Stimulated activated CD8-positive, alpha-beta memory T cell treated with anti-CD3 and anti-CD28 coated beads, Interleukin-4, amount 100 ng/mL, for 24 hours (primary cell): ENCODE measurements around the gene ISYNA1.

ENCODE experiments used
- DNase-seq: peaks from one replicate; pipeline ENCODE4 v3.0.0-alpha.2; 2020; ENCODE audit warnings: low read depth

ISYNA1 gene

DNA sequence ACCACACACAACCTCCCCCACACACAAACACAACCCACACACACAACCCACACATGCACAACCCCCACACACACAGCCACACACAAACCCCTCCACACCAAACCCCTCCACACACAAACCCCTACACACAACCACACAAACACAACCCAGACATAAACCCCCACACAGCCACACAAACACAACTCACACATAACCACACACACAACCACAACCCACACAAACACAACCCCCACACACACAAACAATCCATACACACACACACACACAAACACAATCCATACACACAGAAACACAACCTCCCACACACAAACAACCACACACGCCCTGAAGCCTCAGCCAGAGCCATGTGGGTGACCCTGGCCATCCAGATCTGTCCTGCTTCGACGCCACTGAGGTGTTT, 30.0 kb upstream of the ISYNA1 start:
- no peak for DNase-seq

DNA sequence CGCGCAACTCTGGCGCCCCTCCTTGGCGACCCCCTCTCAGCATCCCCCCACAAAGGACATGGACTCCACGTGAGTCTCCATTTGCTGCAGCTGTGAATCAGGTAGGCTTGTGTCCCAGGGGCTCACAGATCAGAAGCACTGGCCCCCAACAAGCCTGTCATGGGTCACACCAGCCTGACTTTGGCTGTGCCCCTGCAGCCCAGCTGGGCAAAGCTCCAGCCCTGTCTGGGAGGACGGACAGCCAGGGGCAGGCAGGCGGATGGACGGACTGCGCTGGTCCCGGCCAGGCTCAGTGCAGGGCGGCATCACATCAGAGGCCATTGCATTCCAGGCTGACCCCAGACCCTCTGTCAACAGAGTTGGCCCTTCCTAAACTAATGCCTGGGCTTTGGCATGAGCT, 28.4 kb upstream of the ISYNA1 start:
- DNase-seq, result no peak

DNA sequence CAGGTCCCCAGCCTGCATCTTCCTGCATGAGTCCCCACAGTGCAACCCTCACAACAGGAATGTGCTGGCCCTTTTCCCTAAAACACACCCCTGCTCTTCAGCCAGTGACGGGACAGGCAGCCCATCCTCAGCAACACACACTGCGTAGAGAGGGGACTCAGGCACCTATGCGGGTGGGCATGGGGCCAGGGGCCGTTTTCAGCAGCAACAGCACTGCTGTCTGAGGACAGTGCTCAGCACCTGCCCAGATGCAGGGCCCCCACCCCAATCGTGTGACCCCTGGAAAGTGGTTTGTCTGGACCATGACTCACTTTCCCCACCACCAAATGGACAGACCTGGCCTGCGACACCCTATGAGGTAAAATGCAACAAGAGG, 28.0 kb upstream of the ISYNA1 start:
- no peak for DNase-seq

DNA sequence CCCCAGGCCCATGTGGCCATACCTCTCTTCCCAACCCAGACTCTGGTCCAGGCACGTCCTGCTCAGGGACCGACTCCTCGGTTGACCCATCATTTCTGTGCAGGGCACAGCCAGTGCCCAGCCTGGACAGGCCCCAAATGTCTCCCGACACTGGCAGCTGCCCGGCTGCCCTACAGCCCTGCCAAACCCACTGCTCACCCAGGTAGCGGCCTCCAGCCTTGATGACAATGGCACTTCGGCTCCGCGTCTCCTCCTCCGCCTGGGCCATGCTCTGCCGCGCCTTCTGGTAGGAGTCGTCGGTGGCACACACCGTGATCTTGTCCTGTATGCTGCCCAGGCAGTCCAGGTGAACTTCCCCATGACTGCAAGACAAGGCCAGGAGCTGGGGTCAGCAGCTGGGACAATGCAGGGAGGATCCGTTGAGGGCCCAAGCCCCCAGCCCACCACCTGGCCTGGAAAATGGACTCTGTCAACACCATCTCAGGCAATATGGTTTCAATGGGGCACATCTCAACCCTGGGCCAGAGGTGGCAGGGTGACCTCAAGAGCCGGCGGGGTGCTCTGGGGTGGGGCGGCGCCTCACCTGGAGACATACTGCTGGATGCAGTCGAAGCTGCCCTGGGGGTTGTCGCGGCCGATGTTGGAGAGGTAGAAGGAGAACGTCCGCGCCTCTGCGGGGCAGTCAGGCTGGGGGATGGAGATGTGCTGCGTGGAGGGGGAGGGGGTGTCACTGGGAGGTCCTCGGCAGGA, 27.5 kb upstream of the ISYNA1 start:
- no peak for DNase-seq

DNA sequence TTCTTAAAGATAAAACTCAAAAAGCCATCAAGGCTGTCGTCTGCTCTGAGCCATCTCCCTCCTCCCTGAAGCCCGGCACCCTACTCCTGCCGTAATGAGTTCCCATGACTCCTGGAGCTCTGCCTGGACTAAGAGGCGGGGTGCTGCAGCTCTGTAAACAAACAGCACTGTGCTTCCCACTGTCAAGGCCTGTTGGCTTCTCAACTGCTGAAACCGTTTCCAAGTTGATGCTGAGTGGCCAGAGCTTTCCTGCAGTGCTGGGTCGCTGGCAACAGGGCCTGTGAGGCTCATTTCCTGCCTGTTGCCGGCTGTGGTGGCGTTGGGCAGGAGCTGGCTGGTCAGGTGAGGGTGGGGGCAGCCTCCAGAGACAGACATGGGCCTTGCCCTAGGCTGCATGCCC, 26.7 kb upstream of the ISYNA1 start:
- no peak for DNase-seq

DNA sequence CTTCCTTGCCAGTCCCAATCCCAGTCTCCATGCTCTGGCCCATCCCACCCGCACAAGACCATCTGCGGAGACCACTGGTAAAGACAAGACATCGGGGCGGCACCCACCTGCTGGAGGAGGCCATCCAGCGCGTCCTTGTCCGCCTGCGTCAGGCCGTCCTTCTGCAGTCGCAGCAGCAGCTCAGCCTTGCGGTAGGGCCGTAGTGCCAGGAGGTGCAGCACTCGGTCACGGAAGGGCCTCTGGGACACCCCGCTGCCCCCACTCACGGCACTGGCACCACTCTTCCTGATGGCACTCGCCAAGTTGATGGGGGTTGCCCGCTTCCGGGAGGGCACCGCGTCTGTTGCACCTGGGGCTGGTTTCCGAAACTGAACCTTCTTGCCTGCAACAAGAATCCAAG, 23.5 kb upstream of the ISYNA1 start:
- DNase-seq, result no peak

DNA sequence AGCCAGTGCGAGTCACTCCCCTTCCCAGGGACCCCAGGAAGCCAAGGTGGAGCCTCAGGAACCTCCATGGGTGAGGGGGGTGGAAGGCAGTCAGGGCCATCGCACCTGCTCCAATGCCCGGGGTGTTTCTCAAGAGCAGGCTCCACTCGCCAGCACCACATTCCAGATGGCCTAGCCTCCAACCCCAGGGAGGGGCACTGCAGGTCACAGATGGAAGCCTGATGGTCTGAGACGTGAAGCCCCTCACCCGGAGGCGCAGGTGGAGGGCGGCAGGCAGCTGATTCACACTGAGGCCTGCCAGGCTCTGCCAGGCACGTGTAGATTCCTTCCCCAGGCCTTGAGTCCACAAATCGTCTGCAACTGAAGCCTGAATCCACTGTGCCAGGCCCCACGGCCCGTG, 23.0 kb upstream of the ISYNA1 start:
- no peak for DNase-seq

DNA sequence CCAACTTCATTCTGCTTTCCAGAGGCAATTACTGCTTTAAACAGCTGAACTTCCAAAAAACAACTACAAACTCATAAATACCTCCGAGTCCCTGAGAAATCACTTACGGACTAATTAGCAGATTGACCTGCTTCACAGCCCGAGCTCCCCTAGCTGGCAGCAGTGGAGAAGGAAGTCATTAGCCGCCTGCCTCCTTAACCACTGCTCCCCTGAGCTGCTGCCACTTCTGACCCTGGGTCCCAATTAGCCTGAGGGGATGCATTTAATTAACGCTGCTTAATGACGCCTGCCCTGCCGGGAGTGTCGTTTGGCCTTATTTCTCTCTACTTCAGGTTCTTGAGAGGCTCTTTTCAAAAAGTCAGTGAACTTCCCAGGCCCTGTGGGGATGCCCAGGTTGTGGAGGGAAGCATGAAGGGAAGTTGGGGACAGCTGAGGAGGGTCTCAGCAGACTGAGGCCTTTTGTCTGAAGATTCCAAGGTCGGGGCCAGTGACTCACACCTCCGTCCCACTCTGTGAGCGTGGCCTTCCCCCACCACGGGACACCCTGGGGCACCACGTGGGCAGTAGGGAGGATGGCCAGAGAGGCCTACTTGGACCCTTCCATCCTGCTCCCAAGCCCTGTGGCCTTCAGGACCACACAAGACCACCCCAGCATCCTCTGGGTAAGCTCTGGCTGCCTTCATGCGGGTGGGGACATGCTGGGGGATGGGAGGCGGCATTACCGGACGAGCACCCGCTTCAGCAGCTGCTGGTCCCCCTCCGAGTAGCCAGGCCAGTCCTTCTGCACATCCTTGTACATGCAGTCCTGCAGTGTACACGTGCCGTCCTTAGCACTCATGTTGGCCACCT, 19.8 kb upstream of the ISYNA1 start:
- no peak for DNase-seq

DNA sequence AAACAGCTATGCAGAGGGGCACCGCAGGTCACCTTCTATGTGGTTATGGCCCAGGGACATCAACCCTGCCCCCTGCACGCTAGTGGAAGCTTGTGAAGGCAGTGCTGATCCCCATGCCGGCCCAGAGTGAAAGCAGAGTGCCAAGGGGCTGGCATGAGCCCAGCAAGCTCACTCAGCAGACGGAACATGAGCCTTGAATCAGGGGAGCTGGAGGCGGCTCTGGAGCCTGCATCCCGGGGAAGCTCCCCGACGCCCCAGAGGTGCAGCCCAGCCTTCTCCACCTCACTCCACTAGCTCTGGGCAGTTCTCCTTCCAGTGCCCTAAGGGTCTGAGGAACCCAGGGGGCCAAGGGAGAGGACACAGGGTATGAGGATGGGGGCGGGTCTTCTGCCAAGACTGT, 19.0 kb upstream of the ISYNA1 start:
- no peak for DNase-seq

DNA sequence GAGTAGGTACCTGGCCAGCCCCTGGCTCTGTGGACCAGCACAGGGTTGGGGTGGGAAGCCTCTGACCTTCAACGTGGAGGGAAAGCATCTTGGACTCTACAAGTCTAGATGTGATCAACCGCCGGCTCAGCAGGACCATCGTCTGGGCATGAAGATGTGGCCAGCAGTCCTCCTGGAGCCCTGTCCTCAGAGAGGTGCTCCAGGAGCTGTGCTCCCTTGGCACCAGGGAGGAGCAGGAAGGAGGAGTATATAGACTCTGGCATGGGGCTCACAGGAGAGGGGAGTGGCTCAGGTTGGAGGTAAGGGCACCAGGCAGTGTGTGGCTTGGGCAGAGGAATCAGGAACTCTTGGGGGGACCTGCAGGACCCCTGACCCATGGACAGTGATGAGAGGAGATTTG, 18.3 kb upstream of the ISYNA1 start:
- no peak for DNase-seq

DNA sequence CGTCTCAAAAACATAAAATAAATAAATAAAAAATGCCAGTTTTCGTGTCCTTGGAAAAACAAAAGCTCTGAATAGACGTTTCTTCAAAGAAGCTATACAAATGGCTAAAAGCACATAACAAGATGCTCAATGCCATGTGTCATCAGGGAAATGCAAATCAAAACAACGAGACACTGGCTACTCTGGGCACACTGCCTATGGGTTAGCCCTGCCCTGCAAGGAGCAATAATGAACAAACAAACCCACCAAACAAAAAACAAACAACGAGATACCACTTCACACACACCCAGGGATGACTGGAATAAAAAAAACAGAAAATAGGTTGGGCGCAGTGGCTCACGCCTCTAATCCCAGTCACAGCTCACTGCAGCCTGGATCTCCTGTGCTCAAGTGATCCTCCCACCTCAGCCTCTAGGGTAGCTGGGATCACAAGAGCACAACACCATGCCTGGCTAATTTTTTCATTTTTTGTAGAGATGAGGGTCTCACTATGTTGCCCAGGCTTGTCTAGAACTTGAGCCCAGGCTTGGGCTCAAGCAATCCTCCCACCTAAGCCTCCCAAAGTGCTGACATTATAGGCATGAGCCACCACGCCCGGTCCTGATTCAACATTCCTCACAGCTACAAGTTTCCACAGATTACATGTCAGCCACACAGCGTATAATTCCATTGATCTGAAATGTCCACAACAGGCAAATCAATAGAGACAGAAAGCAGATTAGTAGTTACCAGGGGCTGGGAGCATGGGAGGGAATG, 15.5 kb upstream of the ISYNA1 start:
- DNase-seq, result no peak

DNA sequence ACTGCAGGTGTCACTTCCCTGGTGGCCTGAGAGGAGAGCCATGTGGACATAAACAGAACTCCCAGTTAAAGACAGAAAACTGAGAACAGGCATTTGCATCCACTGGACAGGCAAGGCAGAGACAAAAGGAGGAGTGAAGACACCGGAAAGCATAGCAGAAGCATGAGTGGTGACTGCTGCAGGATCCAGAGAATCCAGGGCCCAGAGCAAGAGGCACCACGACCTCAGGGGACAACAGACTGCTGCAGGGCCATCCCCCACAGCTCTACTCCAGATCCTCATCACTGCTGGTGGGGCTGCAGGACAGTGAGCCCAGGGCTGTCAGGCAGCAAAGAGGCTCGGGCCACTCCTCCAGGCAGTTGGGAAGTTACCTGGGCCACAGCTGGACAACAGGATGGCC, 14.5 kb upstream of the ISYNA1 start:
- DNase-seq, result no peak

DNA sequence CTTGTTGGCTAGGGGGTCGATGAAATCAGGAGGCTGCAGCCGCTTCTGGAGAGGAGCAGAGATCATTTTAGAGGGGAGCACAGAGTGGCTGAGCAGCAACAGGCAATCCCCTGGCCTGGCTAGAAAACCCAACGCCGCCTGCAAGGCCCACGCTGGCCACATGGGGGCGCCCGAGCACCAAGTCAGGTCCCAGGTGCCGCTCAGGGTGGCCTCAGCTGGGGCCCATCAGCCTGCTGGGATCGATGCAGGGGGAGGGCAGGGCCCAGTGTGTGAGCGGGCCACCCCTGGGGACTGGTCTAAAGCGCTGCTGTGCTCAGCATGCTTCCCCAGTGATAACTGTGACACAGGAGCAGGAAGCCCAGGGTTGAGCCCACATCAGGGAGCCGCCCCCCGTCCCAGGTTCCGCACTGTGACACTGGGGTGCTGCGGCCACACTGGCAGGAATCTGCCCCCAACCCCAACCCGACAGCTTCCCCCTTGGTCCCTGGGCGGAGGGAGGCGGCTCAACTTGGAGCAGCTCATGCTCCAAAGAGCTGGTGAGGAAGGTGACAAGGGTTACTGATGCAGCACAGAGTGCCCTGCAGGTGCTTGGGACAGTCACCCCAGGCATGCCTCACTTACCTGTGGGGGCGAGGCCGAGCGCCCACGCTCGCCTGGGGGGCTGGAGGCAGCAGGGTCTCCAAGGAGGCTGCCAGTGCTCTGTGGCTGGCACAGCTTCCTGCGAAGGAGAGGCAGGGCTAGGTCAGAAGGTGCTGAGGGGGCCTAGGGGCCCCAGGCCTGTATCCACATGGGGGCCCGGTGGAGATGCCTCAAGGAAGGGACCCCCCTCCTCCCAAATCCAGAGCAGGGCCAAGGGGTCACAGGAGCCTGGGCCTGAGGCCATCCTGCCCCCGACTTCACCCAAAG, 13.3 kb upstream of the ISYNA1 start:
- peak; percentile 82 for DNase-seq

DNA sequence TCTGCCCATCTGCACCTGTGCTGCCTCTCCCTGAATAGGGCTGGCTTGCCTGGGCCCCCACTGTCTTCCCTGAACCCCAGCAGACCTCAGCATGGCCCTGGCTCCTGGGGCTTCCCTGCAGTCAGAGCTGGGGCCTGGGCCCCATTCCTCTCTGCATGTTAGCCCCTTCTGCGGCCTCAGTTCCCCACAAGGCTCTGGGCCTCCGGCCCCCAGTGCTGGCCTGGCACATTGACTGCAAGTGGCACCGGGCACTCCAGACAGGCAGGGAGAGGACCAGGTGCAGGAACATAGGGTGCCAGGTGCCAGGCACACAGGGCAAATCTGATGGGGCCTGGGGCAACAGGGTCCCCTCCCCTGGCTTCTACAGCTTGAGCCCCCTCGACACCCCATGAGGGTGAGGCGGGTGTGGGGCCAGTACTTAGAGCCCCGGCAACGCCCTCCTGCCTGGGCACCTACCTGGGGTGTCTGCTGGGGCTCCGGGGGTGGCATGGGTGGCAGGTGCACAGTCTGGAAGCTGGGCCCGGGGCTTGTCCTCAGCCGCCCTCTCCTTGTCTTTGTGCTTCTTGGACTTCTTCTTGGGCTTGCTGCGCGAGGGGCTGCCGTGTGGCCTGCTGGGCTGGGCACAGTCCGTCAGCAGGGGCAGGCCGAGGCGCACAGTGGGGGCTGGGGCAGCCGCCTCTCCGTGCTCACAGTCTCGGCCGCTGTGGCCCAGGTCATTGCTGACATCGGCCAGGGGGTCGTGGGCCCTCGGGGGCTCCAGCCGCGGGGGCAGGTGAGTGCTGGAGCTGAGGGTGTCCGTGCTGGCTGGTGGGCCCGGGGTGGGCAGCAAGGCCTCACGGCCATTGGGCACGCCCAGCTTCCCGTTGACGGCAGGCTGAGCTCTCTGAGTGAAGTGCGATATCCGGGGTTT, 12.3 kb upstream of the ISYNA1 start:
- no peak for DNase-seq

DNA sequence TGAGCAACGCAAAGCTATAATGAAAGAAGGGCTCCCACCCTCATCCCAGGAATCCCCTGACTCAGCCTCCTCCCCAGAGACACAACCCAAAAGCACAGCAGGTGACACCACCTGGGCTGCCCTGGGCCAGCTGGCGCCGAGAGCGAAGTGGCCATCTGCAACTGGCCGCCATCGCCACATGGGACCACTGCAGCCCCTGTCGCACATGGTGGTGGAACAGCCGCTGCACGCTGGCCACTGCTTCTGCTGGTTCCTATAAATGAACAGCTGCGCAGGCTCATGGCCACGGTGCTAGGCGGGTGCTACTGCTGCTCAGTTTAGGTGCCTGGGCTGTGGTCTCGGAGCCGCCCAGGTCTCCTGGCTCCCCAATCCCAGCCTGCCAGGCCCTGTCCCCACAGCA, 11.6 kb upstream of the ISYNA1 start:
- DNase-seq, result no peak

DNA sequence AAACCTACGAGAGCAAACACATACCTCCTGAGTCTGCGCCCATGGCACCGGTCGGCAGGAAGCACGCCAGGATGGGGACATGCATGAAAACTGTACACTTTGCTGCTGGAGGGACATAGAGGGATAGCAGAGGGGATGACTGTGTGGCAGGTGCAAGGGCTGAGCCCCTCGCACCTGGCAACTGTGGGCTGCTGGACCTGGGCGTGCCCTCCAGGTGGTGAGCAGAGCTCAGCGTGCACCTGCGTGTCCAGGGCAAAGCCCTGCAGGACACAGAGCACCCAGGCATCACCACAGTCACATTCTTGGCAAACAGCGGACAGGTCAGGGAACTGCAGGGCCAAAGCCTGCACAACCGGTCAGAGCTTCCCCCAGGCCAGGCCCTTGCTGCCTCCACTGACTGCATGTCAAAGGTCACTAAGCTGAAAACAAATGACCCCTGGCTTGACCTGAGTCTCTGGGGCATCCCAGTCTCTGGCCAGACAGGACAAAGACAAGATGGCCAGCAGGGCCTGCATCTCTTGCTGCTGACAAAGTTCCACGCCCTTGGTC, 9.0 kb upstream of the ISYNA1 start:
- DNase-seq, result no peak

DNA sequence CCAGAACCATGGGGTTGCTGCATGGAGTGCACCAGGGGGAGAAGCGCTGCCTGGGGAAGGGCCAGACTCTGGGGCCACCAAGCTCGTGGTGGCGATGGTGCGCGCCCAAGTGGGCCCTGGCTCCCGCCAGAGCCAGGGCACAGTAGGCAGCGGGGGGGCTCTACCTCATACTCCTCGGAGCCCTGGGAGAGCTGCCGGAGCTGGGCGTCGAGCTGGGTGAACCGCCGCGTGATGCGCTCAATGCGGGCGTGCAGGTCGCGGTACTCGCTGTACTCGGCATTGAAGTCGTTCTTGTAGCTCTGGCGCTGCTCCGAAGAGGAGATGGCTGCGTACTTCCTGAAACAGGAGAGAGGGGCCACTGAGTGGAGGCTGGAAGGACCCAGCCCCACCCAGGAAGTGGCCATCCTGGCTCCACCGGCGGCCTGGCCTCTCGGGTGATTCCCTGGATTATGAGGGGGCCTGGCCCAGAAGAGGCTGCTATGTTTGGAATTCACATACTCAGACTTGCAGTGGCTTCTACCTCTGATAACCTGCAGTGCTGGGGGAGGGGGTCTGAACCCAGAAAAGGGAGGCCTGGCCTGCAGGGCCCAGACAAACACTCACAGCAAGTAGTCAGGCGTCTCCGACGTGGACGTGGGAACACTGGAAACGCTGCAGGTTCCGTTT, 8.3 kb upstream of the ISYNA1 start:
- no peak for DNase-seq

DNA sequence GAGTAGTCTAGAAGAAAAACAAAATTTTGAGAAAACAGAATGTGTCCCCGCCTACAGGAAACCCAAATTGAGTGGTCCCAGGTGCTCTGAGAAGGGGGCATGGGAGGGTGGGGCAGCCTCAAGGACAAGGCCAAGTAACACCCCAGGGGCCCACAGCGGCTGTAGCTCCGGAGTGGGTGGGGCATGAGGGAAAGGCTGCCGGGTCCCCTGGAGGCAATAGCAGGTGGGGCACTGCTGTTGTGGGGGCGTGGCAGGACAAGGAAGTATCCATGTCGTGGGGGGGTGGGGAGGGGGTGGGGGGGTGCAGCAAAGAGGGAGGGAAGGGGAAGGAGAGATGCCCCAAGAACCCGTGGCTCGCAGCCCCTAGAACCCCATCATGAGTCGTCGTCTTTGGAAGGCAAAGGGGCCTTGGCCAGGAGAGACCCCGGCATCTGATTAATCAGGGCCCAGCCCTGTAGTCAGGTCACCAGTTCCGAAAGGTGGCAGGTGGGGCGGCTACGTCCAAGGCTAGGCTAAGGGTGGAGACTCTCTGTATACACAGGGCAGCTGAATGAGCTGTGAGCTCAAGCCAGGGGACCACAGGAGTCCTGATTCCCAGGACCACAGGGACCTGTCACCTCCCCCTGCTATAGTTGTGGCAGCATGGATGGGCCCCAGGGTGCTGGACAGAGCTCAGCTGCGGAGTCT, 7.5 kb upstream of the ISYNA1 start:
- no peak for DNase-seq

DNA sequence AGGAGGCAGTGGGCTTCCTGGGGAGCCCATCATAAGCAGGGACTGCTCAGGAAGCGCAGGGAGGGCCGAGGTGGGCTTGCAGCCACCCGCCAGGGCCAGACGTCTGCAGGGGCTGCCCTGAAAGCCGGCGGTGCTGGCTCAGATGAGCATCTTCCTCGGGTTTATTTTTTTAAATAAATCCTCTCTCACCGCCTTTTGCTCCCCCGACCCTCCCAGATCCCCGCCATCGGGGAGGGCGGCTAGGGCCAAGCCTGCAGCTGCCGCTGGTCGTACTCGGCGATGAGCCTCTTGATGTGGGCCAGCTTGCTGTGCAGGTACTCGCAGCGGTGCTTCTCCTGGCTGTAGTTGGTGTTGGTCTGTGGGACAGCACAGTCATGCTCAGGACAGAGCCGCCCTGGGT, 6.6 kb upstream of the ISYNA1 start:
- no peak for DNase-seq
